Head of caudate nucleus (tissue), 42 donors: ENCODE results near the gene ZNF330.
"Not testable (repeated sequence)": the region's sequence is repeated elsewhere in the genome, so short reads cannot be mapped to it uniquely, and the experiment has no call there.

Source experiments
- DNase-seq, 42 donors: peaks; one replicate each; pipeline versions ENCODE4 v3.0.0 to v3.0.0-alpha.2; 2020 to 2021; ENCODE audit warnings: mixed read lengths in 7 of 42
- intact Hi-C: fragments of 100-400 bp; cut with DNase I; formaldehyde crosslinking; loops from one replicate; pipeline ENCODE4 v1.15.0; 2022

The ZNF330 gene

DNA sequence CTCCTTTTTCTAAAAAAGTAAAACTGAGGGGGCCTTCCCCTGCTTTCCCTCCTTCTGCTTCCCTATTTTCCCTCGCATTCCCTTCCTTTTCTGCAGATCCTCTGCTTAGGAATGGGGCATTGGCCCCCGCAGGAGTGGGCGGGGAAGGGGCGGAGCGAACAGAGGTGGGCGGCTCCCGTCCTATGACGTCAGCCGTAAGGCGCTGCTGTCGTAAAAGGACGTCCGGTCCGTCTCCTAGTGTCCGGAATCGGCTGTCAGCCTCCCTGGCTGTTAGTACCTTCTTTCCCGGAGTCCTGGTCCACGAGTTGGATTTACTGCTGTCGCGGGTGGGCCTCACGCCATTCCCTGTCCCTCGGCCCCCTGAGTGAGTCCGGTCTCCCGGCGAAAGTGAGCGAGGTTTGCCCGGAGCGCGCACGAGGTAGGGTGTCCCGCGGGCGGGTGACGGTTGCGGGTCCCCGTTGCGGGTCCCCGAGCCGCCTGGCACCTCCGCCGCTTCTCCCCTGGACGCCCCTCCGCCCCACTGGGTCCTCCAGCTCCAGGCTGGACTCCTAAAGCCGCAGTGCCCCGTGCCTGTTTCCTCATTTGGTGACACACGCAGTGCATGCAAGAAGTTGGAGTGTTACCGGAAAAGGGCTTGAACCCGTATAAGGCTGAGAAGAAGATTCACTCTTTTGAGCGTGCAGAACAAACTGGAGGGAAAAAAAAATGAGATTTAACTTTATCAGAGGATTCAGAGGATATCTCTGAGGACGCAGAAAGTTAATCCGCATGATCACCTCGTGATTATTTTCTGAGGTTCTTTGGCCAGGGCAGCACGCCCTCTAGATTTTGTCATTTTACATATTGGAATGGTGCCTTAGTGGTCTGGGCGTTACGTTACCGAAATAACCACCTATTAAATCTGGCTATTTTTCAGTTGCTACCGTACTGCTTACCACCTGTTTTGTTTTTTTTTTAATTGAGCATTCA is at the start of gene ZNF330:
Gene ZNF330, plus strand, starts transcription at position 205 of the 969 bp plus-strand sequence. CDS start 1,477 bp downstream, outside the sequence.
- DNase-seq: peak; percentile 89 to 98 (median 95)
- intact Hi-C loops: no loop called here

DNA sequence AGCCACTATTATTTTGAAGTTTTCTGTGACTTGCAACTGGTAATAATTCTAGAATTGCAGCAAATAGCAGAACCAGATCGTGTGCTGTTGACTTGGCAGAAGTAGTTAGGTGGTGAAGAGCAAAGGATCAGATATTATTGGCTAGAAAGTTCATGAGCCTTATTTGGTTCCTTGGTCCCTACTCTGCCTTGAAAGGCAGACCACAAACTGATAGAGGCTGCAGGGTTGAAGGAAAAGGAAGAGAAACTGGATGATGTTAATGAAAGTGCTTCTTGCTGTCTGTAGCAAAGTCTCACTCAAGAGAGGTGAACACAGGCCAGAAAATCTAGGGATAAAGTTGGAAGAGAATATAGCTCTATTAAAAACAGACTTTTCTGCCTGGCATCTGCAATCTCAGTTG is 46.2 kb upstream of the ZNF330 start:
- DNase-seq: no peak
- intact Hi-C loops: no loop called here

DNA sequence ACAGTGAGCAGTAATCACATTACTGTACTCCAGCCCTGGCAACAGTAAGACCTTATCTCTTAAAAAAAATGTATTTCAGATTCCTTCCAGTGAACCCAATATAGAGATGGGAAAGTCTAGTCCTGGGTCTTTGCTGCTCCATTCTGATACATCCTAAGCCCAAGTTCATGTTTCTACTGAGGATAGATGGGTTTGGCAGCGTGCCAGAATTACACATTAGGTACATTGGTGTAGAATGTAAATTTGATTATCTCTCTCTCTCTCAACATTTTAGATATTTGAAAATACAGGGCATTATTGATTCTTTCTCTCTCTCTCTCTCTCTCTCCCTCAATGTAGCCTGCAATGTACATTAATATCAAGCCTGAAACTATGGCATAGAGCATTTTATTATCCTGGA is 43.5 kb upstream of the ZNF330 start:
- intact Hi-C loops: no loop called here
- peak in 1 of 42 donors; percentile 51 for DNase-seq

DNA sequence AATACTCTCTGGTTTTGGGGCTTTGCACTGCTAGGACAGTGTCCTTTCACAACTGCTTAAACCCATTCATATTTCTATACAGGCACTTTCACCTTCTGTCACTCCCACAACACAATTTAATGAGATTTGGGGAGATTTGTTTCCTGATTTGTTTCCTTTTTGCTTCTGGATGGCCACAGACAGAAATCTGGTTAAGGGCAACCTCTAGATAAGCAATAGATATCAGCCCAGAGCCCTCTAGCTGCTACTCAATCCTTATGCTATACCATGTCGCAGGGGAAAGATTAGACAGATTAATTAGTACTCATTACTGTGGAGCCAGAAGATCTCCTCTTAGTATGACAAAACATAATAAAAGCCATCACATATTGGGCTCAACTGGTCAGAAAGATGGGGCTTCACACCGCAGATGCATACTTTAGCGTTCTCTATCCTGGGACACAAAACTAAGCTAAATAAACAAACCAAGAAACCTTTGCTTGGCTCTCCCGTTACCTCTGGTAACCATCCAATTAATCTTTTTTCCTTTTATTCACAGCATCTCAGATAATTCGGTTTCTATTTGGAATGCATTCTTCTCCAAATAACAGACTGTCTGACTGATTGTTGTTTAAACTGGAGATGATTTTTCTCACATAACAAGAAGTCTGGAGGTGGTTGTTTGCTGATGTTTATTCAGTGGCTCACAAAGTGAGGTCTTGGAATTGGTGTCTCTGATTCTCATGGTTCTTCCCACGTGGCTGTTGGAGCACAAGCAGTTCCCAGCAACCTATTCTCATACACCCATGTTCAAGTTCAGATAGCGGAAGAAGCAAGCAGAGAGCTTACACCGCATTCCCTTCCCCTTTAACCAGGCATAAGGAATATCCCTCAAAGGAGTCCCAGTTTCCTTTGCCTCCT is 41.0 kb upstream of the ZNF330 start:
- no peak for DNase-seq
- intact Hi-C loops: no loop called here

DNA sequence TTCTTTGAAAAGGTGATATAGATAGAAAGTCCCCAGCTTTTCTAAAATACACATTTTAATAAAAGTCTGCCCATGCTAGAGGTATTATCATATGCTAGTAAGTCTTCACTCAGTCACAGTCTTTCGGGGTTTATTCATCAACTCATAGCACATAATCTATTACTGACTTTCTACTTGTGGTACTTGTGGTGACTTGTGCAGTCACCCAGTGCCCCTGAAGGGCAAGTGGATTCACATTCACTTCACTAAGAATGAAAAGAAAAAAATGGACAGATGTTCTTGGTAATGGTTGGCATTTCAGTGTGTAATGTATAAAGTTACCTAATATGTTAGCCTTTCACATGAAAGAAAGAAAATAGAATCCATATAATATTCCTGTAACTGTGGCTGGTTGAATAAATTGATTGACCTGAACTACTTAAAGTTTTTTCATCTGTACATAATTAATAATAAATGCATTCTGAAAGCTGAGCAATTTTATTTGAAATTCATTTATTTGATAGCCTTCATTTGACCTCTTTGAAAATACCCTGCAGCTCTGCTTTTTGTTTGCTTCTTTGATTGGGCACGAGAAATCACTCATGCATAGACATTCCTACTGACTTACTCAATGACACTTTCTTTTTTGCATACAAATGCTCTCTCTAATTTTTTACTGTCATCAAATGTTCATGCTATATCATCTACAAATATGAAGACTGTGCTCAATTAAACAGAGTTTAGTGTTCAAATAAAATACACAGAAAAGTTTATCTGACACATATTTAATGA is 39.5 kb upstream of the ZNF330 start:
- intact Hi-C loops: no loop called here
- DNase-seq: no peak

DNA sequence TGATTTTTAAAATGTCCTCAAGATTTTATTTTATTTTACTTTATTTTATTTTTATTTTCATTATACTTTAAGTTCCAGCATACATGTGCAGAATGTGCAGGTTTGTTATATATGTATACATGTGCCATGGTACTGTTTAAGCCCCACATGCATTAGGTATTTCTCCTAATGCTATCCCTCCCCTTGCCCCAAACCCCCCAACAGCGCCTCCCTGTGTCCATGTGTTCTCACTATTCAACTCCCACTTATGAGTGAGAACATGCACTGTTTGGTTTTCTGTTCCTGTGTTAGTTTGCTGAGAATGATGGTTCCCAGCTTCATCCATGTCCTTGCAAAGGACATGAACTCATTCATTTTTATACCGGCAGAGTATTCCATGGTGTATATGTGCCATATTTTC is 37.2 kb upstream of the ZNF330 start:
- DNase-seq, intact Hi-C loops: not testable (repeated sequence)

DNA sequence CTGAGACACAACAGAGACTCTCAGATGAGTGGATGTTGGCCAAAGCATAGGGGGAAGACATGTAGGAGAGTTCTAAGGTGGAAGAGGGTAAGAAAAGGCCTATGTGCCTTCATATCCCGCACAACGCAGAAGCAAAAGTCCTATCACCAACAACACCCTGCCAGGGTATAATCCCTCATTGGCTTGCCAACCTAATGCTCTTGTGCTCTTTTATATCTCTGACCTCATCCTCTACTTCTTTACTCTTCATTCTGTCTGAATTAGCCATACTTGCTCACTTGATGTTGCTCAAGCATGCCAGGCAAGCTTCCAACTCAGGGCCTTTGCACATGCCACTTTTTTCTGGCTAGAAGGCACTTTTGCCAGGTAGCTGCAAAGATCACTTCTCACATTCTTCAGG is 28.1 kb upstream of the ZNF330 start:
- DNase-seq: no peak
- intact Hi-C loops: no loop called here

DNA sequence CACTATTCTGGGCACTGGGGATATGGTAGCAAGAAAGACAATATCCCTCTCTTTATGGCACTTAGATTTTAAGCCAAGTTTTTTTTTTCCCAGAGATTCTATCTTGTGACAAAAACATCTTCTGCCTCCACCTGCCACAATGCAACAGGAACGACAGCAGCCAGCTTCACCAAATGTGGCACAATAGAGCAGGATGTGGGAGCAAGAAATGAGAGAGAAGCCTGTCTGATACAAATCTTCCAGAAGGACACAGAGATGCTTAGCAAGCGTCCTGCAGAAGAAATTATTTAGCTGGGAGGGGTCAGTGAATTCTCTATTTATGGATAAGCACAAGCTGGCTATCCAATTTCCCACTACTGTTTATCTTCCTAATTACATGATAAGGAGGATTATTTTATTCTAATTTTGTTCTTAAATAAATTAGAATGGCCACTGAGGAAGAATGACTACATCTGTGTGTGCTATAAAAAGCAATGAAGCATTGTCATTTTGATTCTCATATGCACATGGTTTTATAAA is 27.1 kb upstream of the ZNF330 start:
- intact Hi-C loops: no loop called here
- no peak for DNase-seq

DNA sequence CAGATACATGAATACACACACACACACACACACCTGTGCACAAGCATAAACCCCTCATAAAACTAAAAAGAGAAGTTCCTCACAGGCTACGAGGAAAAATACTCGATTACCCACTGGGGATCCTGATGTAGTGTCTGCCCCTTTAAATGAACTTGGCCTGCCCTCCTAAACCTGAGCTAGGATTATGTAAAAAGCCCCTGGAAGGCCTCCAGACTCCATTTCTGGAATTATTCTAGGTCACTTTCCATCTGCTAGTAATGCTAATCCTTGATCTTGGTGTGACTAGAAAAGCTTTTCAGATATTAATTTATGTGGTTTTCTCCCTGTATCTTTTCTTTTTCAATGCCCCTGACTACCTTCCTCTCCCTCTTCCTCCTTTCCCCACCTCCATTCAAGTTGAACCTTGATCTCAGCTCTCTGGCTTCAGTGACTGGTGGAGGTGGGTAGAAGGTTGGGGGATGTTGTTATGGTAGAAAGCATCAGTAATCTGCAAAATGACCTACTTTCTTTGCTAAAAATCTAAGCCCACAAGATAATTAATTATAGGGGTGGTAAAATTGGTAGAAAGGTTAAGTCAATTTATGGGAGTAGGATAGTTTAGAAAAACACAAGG is 25.5 kb upstream of the ZNF330 start:
- DNase-seq: no peak
- intact Hi-C loops: no loop called here

DNA sequence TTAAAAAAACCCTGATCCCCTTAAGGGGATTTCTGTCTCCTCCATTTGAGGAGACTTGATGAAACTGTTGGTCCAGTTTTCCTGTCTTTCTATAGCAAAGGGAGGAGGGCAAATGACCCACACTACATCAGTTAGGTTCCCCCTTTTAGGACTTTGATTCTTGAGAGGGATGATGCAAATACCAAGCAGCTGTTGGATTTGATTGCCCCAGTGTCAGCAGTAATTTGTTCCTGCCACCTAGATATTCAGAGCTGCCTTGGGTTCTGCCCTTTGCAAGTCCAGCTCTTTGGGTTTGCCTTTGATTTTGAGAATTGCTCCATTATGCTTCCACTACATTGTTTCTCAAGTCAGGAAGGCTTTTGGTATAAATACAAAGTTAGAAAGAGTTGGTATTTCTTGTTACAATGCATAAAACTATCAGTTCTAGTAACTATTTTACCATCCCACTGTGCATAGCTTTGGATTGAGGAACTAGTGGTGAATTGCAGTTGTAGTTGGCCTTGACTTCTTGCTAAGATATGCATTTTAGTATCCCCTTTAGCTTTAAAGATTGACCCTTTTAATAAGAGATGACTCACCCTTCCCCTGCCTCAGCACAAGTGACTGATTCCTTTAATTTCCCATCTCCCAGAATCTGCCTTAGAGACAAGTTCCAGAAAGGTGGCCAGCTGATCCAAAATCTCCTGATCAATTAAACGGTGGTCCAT is 24.3 kb upstream of the ZNF330 start:
- intact Hi-C loops: no loop called here
- DNase-seq: no peak

DNA sequence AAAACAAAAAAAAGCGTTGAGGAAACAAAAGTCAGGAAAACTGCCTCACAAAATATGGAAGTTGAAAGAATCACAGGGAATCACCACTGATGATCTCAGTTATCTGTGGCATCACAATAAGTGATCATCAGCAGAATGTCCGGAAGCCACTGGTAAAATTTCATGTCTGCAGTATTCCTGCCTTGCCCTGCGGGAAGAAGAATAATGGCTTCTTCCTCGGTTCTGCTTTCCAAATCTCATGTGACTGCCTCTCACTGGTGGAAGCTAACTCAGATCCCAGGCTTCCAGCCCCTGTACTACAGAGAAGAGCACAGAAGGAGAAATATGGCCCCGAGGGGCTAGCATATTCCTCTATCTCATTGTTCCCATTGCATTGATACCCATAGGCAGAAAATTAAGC is 12.7 kb upstream of the ZNF330 start:
- DNase-seq: peak in 4 of 42 donors; percentile 5 to 14 (median 10)
- intact Hi-C loops: no loop called here

DNA sequence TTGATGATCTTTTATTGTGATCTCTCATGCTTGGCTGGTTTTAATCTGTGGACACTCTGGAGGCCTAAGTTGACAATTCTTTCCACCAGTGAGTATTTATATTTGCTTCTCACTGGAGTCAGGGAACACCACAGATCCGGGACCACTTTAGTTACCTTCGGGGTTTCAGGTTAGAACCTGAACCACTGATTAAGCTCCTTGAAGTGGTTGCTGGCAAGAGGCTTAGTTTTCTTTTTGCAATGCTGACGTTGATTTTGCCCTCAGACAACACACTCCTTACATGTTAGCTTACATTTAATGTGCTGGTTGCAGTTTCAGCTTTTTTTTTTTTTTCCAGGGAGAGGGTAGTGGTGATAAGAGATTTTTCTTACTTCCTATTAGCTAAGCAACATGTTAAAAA is 10.5 kb upstream of the ZNF330 start:
- no peak for DNase-seq
- intact Hi-C loops: no loop called here

DNA sequence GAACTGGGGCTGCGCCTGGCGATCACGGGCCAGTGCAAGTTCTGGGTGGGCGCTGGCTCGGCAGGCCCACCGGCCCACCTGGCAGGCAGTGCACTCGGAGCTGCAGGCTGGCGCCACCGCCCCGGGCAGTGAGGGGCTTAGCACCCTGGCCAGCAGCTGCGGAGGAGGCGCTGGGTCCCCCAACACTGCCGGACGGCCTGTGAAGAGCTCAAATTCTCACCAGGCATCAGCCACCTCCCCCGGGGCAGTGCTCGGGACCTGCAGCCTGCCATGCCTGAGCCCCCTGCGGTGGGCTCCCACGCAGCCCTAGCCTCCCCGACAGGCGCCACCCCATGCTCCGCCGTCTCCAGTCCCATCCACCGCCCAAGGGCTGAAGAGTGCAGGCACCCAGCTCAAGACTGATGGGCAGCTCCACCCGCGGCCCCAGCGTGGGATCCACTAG is 7.1 kb upstream of the ZNF330 start:
- no peak for DNase-seq
- intact Hi-C loops: no loop called here

DNA sequence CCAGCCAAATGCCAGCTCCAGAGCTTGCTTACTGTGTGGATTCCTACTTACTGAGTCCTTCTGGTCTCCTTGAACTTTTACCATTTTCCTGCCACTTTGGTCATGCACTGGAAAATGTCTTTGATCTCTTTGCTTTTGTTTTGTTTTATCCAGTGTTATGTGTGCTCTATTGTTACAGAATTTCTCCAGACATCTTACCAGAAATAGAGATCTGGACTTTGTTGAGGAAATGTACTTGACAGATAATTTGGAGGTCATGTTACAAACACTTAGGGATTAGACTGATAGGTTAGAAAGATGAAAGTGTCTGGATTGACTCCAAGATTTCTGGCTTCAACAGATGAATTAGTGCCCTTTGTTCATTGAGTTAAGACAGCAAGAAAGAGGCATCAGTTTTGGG is 5.7 kb upstream of the ZNF330 start:
- DNase-seq: no peak
- intact Hi-C loops: no loop called here

DNA sequence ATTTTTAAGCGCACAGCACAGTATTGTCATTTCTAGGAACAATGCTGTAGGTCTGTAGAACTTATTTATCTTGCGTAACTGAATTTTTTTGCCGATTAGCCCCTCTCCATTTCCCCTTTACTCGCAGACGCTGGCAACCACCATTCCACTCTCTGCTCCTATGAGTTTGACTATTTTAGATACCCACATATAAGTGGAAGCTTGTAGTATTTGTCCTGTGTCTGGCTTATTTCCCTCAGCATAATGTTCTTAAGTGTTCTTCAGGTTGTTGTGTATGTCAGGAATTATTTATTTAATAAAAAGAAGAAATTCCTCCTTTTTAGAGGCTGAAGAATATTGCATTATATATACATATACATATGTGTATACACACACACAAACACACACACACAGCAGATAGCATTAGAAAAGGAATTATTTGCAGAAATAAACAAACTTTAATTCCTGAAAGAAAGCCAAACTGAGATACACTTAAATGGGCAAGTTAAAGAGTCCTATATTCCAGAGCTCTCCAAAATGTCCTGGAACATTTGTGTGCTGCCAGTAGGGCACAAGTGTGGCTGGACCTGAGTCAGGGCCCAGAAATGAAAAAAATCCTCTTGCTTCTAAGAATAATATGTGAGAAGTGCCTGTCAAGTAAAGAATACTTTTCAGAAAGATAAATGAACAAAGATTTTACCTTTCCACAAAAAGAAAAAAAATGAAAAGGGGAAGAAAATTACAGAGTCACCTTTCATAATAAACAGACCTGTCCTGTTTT is 4.5 kb upstream of the ZNF330 start:
- DNase-seq: no peak
- intact Hi-C loops: no loop called here

DNA sequence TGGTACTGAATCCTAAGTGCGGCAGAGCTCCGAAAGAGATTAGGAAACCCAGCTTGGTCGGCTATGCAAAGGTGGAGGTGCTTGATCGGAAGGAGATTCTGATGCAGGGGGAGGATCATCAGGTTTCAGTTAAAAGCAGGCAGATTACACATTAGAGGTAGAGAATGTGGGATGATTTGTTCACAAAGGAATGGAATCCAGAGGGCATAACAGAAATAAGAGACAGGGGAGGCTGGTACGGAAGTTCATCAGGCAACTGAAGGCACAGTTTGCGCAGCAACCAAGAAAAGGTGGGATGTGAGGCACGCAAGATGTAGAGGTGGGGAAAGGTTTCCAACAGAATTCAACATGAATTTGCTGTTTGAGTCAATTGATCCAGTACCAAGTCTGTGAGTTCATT is 424 bp upstream of the ZNF330 start:
- intact Hi-C loops: no loop called here
- DNase-seq: peak in 18 of 42 donors; percentile 3 to 45 (median 19)

DNA sequence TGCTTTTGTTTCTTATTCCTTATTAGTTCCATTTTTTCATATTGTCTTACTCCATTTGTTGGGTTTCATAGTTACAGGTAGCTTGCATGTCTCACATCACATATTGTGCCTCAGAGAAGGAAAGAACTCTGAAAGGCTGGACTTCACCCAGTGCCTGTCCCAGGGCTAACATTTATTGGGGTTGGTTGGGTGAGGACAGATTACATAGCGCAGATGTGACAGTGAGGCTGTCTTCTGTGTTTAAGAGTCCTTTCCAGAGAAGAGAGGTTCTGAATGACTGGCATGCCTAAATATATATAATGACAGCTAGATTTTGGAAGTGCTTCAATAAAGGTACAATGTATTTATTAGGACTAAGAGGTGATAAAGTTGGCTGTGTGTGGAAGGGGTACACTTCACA is 2.7 kb downstream of the ZNF330 start:
- intact Hi-C loops: no loop called here

More for the DNA sequence above, 2.7 kb downstream of the ZNF330 start:
- DNase-seq: no peak
